Chondrocyte (in vitro differentiated cells): Measurements from ENCODE around the gene ZDHHC24. TPM values are rescaled to one million over a fixed set of nuclear protein-coding genes. Genes with fewer than 3 reads are reported as not detected.
"Not testable (repeated sequence)": the region's sequence is repeated elsewhere in the genome, so short reads cannot be mapped to it uniquely, and the experiment has no call there.

Experiments used
- DNase-seq: peaks from one replicate; pipeline ENCODE4 v3.0.0; 2021; ENCODE audit warnings: mixed read lengths, low spot score
- H3K27ac Mint-ChIP-seq: one replicate; pipeline ENCODE4 v1.8.0; 2021; ENCODE audit warnings: mild to moderate bottlenecking, moderate library complexity, mixed read lengths; ENCODE audit not compliant: unreplicated experiment
- H3K27me3 Mint-ChIP-seq: 2 replicates; pipeline ENCODE4 v1.8.0; 2021; ENCODE audit warnings: low read depth, mixed read lengths
- H3K36me3 Mint-ChIP-seq: 2 replicates; pipeline ENCODE4 v1.8.0; 2021; ENCODE audit warnings: low read depth, mixed read lengths
- H3K4me1 Mint-ChIP-seq: 2 replicates; pipeline ENCODE4 v1.8.0; 2021; ENCODE audit warnings: low read depth, mild to moderate bottlenecking, mixed read lengths
- H3K4me3 Mint-ChIP-seq: one replicate; pipeline ENCODE4 v1.8.0; 2021; ENCODE audit warnings: mild to moderate bottlenecking, moderate library complexity, mixed read lengths; ENCODE audit not compliant: unreplicated experiment
- H3K9me3 Mint-ChIP-seq: 2 replicates; pipeline ENCODE4 v1.8.0; 2021; ENCODE audit warnings: low read depth, mixed read lengths
- total RNA-seq: library from RNA; stranded (reverse); gene quantifications from 3 replicates; pipeline ENCODE4 v1.2.1, GENCODE V29; 2021
- TF ChIP-seq, protein P1 (sequence below): fragments of 200-600 bp; sonication (generic); IDR thresholded peaks from 2 replicates; pipeline ENCODE4 v1.5.0; 2021; ENCODE audit warnings: antibody characterized with exemption, mild to moderate bottlenecking, moderate library complexity

Gene ZDHHC24
- total RNA-seq, 1 donor from 2014 or later = 13.8 TPM

DNA sequence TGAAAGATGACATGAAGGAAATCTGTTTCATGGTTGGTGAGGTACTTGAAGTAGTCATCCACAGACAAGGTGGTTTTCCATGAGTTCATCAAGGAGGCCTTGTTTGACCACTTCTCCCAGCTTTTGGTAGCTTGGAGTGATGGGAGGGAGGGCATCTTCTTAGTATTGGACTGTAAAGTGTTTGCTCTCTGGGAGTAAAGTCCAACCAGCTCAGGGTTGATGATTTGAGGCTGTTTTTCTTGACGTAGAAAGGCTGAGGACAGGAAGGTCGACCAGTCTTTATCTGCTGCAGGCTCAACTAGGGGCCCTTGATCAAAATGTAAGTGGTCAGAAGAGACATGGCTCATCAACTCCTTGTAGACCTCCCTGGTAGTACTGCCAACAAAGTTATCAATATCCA, 45.3 kb upstream of the ZDHHC24 start:
- H3K27me3 Mint-ChIP-seq = no peaks in the 10 kb centered on the region
- peaks cover 25% of the 10 kb centered on the region for H3K4me1 Mint-ChIP-seq
- TF ChIP-seq, protein P1, sequence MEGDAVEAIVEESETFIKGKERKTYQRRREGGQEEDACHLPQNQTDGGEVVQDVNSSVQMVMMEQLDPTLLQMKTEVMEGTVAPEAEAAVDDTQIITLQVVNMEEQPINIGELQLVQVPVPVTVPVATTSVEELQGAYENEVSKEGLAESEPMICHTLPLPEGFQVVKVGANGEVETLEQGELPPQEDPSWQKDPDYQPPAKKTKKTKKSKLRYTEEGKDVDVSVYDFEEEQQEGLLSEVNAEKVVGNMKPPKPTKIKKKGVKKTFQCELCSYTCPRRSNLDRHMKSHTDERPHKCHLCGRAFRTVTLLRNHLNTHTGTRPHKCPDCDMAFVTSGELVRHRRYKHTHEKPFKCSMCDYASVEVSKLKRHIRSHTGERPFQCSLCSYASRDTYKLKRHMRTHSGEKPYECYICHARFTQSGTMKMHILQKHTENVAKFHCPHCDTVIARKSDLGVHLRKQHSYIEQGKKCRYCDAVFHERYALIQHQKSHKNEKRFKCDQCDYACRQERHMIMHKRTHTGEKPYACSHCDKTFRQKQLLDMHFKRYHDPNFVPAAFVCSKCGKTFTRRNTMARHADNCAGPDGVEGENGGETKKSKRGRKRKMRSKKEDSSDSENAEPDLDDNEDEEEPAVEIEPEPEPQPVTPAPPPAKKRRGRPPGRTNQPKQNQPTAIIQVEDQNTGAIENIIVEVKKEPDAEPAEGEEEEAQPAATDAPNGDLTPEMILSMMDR = no peak
- no peak overlapping the region for H3K27ac Mint-ChIP-seq
- no peaks in the 10 kb centered on the region for H3K36me3 Mint-ChIP-seq
- DNase-seq = no peak
- no peaks in the 10 kb centered on the region for H3K9me3 Mint-ChIP-seq
- H3K4me3 Mint-ChIP-seq = no peak overlapping the region

DNA sequence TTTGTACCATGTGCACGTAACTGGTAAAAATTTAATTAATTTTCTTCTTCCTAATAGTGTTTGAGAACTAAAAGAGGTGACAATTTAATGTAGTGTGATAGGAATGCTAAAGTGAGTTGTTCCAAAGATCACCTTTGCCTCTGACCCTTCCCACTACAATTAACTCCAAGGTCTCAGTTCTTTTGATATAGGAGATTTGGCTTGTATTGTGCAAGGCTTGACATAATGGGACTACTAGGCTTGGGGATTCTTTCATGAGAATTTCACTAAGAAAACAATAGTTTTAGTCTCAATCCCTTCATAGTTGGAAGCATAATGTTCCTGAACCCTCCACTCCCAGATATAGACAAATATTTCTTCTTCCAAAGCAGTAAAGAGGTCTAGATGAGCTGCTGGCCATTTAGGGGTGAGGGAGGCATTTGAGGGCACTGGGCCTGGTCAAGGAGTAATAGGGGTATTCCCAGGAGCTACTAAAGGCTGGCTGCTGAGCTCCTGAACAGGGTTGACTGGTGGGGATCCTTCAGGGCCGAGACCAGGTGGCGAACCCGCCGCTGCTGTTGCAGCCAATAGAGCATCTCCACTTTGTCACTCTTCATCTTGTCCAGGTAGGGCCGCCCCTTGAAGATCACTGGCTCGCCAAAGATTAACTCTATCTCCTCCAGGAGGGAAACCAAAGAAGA, 44.3 kb upstream of the ZDHHC24 start:
- TF ChIP-seq, protein P1 = no peak
- Mint-ChIP-seq H3K36me3 (no peaks in the 10 kb centered on the region), H3K27me3 (no peaks in the 10 kb centered on the region), H3K27ac (no peak overlapping the region), H3K9me3 (no peaks in the 10 kb centered on the region), H3K4me3 (no peak overlapping the region), H3K4me1 (peaks cover 18% of the 10 kb centered on the region)
- no peak for DNase-seq

DNA sequence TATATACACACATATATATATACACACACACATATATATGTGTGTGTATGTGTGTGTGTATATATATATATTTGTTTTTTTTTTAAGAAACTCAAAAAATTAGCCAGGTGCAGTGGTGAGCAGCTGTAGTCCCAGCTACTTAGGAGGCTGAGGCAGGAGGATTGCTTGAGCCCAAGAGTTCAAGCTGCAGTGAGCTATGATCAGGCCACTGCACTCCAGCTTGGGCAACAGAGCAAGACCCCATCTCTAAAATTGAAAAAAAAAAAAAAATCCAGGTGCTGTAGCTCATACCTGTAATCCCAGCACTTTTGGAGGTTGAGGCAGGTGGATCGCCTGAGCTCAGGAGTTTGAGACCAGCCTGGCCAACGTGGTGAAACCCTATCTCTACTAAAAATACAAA, 43.5 kb upstream of the ZDHHC24 start:
- not testable (repeated sequence) for H3K4me3 Mint-ChIP-seq, H3K27ac Mint-ChIP-seq, DNase-seq, H3K27me3 Mint-ChIP-seq, H3K9me3 Mint-ChIP-seq, H3K36me3 Mint-ChIP-seq
- H3K4me1 Mint-ChIP-seq = peaks cover 12% of the 10 kb centered on the region

DNA sequence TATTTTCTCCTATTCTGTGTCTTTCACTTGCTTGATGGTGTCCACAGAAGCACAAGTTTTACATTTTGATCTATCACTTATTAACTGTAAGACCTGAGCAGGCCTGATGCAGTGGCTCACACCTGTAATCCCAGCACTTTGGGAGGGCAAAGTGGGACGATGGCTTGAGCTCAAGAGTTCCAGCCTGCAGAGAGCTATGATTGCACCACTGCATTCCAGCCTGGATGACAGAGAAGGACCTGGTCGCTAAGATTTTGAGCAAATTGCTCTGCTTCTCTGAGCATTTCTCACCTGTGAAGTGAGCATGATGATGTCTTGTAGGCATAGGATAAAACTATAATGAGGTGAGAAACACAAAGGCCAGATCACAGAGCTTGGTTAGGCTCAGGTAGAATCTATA, 40.3 kb upstream of the ZDHHC24 start:
- no peak overlapping the region for H3K27ac Mint-ChIP-seq
- TF ChIP-seq, protein P1 = no peak
- H3K9me3 Mint-ChIP-seq = peaks cover 5% of the 10 kb centered on the region
- H3K36me3 Mint-ChIP-seq = no peaks in the 10 kb centered on the region
- H3K4me3 Mint-ChIP-seq = no peak overlapping the region
- DNase-seq = no peak
- no peaks in the 10 kb centered on the region for H3K4me1 Mint-ChIP-seq
- H3K27me3 Mint-ChIP-seq = no peaks in the 10 kb centered on the region

DNA sequence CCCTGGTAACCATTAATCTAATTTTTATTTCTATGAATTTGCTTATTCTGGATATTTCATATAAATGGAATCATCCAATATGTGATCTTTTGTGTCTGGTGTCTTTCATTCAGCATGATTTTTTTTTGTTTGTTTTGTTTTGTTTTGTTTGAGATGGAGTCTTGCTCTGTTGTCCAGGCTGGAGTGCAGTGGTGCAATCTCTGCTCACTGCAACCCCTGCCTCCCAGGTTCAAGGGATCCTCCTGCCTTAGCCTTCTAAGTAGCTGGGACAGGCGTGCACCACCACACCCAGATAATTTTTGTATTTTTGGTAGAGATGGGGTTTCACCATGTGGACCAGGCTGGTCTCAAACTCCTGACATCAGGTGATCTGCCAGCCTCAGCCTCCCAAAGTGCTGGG, 39.6 kb upstream of the ZDHHC24 start:
- H3K36me3 Mint-ChIP-seq, H3K27me3 Mint-ChIP-seq, H3K4me3 Mint-ChIP-seq, H3K27ac Mint-ChIP-seq, H3K4me1 Mint-ChIP-seq, DNase-seq, H3K9me3 Mint-ChIP-seq: not testable (repeated sequence)

DNA sequence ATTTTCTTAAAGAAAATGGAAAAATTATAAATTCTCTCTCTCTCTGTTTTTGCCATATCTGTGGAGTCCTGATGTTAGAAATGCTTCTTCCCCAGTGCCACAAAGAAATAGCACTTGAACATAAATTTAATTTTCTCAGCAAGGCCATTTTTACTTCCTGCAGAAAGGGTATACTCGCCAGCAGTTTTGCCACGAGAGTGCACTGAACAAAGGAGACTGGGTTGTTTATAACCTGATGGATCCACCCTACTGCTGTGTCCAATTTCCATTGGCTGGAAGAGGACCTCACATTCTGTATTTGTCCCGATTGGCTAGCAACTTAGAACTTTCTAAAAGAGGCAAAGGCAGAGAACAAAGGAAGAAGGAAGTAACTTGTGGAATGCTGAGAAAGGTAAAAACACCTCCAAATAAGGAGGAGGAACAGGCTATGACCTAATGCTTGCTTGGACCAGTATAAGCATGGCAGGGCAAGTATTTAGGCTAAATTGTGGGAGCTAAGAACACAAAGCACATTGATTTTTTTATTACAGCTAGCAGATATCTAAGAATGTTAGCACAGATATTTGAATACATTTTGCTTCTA, 36.8 kb upstream of the ZDHHC24 start:
- H3K4me1 Mint-ChIP-seq, DNase-seq, H3K36me3 Mint-ChIP-seq, H3K9me3 Mint-ChIP-seq, H3K4me3 Mint-ChIP-seq, H3K27ac Mint-ChIP-seq, H3K27me3 Mint-ChIP-seq: not testable (repeated sequence)

DNA sequence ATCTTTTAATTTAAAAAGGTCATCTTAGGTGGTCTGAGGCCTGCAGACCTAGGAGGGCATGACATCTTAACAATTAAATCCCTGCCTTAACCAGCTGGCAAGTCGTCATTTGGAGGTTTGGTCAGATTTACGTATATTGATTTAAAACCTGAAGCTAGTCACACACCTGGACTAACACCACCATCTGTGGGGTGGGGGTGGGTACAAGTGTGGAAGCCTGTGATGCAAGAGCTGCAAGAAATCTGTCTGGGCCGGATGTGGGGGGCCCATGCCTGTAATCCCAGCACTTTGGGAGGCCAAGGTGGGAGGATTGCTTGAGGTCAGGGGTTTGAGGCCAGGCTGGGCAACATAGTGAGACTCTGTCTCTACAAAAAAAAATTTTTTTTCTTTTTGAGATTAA, 35.4 kb upstream of the ZDHHC24 start:
- DNase-seq = no peak
- H3K9me3 Mint-ChIP-seq = peaks cover 5% of the 10 kb centered on the region
- TF ChIP-seq, protein P1 = no peak

More for the DNA sequence above, 35.4 kb upstream of the ZDHHC24 start:
- Mint-ChIP-seq H3K4me1 (peaks cover 8% of the 10 kb centered on the region), H3K27ac (no peak overlapping the region), H3K27me3 (peaks cover 1% of the 10 kb centered on the region), H3K4me3 (no peak overlapping the region), H3K36me3 (no peaks in the 10 kb centered on the region)
